HG02588 (cell line): Measurements from ENCODE around the gene ARRB2.

Source experiments
- ATAC-seq: cut with Tn5 transposase; IDR thresholded peaks from one replicate; pipeline ENCODE4 v1.9.1; 2021; ENCODE audit warnings: mild to moderate bottlenecking, moderate library complexity; ENCODE audit not compliant: unreplicated experiment

ARRB2 gene

GRCh38 chr17:4748686-4749085 lies 38.3 kb downstream of the ARRB2 start:
- ATAC-seq = no peak

DNA sequence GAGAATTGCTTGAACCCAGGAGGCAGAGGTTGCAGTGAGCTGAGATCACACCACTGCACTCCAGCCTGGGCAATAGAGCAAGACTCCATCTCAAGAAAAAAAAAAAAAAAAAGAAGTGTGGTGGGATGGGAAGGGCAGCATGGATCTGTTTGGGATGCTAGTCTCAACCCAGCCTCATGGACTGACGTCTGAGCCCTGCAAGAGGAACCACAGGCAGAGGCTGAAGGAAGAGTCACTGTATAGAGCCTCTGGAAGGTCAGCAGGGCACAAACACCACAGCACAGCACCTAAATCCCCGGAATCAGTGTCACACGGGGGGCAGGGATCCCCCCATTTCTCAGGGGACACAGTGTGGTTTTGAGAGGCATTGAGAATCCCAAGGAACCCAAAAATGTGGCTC lies 40.2 kb downstream of the ARRB2 start:
- no peak for ATAC-seq

- no peak for ATAC-seq
These were observed 41.5 kb downstream of the ARRB2 start for GRCh38 chr17:4751932-4752331.

DNA sequence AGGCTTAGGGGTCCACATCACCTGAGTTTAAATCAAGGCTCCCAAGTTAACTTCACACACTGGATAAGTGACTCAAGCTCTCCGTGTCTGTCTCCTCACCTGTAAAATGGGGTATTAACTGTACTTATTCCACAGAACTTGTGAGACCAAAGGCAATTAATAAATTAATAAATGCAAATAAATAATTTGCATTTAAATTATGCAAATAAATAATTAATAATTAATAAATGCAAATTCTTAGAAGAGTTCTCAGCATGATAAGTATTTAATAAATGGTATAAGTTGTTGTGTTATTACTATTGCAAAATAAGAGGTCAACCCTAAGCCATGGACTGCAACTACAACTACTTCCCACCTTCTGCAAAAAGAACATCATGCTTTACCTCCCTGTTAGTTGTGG lies 43.0 kb downstream of the ARRB2 start:
- ATAC-seq = no peak

DNA sequence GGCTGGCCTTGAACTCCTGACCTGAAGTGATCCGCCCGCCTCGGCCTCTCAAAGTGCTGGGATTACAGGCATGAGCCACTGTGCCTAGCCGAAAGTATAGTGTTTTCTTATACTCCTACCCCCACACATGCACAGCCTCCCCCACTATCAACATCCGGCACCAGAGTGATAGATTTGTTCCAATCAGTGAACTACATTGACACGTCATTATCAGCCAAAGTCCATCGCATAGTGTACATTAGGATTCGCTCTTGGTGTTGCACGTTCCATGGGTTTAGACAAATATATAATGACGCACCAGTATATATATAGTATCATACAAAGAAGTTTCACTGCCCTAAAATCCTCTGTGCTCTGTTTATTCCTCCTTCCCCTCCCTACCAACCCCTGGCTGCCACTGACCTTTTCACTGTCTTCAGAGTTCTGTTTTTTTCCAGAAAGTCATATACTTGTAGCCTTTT lies 49.4 kb downstream of the ARRB2 start:
- no peak for ATAC-seq

DNA sequence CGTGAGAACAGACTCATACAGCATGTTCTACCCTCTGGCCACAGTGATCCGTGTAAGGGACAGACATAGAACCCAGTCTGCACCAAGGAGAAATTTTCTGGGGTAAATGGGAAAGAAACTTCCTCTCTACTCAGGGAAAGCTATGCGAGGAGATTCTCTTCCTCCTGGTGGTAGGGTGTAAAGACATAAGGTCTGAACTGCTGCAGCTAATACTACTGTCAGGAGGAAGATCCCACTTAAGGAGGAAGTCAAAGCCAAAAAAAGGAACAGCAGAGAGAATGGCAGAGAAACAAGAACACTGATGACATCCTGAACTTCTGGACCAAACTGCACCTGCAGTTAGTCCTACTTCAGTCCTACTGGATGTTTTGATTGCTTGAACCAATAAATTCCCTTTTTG lies 54.2 kb downstream of the ARRB2 start:
- ATAC-seq = no peak

DNA sequence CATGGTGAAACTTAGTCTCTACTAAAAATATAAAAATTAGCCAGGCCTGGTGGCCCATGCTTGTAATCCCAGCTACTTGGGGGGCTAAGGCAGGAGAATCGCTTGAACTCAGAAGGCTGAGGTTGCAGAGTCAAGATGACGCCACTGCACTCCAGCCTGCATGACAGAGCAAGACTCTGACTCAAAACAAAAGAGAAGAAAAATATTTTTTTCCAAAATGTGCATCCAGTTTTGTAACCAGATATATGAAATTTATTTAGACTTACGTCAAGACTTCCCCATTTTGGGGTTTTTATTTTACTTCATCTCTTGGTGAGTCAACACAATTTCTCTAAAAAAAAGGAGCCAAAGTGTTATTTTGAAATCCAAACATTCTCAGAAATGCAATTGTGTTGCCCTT lies 55.8 kb downstream of the ARRB2 start:
- no peak for ATAC-seq

DNA sequence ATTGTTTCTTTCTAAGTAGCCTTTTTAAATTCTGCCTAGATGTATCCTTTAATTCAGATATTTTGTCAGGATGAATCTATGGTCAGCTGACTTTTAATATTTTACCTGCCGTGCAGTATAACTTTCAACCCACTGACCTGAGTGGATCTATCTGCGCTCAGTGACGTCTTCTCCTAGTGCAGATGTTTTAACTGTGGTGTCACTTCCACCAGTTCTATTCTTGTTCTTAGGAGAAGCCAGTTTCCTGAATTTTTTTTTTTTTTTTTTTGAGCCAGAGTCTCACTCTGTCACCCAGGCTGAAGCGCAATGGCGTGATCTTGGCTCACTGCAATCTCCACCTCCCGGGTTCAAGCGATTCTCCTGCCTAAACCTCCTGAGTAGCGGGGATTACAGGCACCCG lies 56.3 kb downstream of the ARRB2 start:
- ATAC-seq = no peak

DNA sequence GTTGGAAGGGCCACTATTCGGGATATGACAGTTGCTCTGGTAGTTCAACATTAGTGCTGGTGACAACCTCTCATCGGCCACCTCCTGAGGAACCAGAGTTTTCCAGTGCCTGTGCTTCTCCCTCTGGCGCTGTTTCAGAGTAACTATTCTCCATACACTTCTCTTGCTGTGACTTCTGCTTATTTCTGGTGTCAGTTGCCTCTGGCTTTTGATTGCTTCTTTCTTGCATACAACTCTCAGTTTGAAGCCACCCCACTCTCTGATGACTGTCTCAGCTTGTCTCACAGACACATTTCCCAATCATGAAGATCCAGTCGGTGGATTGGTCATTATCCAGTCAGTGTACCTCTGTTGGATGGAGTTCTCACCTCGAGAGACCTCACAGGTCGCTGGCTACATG lies 57.9 kb downstream of the ARRB2 start:
- no peak for ATAC-seq

GRCh38 chr17:4769628-4770027 lies 59.2 kb downstream of the ARRB2 start:
- no peak for ATAC-seq
